Measurements from ENCODE around the gene RBMS2.

The RBMS2 gene

DNA sequence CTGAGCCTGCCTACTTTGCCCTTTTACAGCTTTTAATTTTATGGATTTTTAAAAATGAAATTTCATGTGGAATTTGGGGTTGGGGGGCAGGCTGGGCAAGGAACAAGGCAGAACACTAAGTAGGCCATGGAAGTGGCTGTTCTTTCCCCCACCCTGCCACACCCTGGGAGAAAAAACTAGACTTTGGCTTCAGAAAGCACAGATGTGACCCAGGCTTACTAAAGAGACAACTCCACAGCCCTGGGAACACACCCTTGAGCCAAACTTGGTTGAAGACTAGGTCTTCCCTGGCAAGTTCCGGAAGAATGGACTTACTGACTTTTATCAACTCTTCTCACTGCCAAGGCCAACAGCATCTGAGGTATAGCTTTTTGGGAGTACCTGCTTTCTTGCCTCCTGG lies 68.2 kb downstream of the RBMS2 start:
- no peak for DNase-seq

DNA sequence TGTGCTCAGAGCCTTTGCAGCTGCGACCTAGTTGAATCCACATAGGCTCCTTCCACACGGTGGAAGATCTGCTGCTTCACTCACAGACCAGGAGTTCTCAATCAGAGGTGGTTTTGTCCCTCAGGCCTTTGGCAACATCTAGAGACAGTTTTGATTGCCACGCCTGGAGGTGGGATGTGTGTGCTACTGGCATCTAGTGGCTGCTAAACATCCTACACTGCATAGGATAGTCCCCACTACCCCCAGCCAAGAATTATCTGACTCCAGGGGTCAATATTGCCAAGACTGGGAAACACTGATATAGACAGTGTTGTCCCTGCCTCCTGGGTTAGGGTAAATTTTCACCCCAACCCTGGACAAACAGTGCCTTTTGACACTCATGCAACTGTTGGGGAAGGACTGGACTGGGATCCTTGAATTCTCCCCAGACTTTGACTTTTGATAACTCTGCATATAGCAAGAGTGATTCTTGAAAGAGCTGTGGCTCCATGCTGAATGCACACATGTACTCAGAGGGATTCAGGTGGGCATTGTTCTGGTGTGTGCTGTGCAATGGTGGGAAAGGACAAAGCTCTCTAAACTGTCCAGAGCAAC lies 68.7 kb downstream of the RBMS2 start:
- peak; percentile 22 to 24 for DNase-seq

DNA sequence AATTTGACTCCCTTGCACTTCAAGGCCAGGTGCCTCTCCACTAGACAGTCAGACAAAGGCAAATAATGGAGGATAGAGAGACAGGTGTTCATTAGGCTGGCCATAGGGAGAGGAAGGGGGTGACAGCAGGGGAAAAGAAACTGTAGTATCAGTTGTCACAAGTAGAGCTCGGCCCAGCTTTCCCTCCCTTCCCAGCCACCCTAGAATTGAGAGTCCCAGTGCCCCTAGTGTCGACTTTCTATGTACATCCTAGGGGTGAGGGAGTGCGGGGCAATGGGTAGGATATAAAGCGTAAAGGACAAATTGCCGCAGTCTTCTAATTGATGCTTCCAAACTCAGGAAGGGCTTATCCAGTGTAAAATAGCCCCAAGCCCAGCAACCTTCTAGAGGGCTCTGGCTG lies 69.5 kb downstream of the RBMS2 start:
- no peak for DNase-seq

DNA sequence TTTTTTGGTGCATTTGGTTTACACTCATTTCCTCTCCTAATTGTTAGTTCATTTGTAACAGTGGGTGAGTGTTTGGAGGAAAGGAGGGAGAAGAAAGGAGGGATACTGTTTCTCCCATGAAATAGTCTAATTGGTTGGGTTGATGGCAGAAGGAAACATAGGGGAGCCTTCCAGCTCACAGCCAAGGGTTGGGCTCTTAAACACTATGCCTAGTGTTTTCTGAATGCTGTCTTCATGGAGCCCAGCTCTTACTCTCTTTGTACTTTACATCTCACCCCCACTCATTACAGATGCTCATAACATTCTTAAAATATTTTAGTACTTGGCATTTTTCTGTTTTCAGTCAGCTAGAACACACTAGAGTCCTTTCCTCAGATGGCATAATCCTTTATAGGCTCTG lies 70.3 kb downstream of the RBMS2 start:
- DNase-seq: no peak

DNA sequence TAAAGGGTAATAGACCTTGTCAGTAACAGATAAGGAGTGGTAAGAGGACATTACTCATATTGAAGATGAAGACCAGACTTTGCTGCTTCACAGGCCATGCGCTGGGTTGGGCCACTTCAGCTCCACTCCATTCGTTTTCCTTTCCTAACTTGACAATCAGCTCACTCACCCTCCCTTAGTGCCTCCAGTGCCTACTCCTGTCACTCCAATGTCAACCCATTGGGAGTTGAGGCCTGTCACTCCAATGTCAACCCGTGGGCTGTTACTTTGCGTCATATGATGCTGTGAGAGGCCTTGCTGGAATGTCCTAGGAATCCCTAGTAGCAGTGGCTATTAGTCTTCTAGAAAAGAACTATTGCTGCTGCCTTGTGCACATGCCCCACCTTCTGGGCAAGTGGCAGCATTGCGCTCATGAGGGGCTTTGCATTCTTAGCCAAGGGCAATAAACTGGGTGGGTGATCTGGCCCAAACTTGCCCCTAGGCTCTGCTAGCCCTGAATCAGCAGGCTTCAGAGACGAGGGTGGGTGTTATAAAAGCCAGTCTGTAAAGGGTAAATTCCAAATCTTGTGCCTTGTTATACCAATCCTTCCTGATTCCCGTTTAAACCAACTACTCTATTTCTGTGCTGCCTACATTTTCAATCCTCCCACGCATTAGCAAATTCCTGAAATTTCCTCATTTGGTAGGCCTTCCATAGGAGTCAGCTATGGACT lies 72.4 kb downstream of the RBMS2 start:
- DNase-seq: peak; percentile 41 to 46

DNA sequence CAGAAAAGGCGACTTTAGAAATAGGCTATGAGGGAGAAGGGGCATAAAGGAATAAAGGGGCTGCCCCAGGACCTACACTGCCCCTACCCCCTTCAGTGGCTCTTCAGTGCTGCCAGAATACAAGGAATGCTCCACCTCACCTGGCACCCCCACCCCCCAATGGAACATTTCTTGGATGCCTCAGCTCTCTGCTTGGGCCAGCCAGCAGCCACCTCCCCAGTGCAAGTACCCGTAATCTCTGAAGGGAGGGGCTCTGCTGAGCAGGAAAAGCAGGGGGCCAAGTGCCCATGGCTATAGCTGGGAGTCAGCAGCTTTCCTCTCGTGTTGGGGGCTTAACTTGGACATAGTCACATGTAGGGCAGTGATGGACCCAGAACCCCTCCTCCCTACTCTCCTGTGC lies 75.2 kb downstream of the RBMS2 start:
- DNase-seq: no peak

DNA sequence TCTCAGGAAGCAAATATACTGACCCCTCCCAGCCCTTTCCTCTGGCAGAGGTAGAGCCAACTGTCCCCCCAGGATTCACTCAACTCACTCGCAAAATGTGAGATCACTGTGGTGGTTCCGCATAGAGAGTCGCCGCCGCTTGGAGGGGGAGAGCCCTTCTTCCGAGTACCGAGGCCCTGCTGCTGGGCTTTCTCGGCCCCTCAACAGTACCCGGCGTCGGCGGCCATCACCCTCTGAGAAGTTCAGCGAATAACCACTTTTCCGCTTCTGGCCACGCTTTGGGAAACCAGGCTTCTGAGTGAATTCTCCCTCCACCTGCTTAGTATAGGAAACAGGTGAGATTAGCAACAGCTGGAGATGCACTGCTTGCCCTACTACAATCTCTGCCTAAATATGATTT lies 77.4 kb downstream of the RBMS2 start:
- no peak for DNase-seq

DNA sequence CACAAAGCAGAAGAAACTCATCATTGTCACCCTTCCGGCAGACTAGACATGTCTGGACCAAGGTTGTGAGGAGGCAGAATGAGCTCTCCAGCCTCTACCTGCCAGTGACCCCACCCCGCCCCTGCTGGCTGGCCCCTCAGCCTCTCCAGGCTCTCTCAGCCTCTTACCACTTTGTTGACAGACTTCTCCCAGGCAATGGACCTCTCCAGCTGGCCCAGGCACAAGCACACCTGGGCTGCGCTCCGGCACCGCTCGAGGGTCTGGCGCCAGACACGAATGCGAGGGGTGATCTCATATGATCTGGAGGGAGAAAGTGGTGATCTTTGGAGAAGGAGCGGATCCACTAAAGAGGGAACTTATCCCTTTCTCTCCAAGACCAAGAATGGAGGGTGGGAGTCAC lies 78.2 kb downstream of the RBMS2 start:
- no peak for DNase-seq

DNA sequence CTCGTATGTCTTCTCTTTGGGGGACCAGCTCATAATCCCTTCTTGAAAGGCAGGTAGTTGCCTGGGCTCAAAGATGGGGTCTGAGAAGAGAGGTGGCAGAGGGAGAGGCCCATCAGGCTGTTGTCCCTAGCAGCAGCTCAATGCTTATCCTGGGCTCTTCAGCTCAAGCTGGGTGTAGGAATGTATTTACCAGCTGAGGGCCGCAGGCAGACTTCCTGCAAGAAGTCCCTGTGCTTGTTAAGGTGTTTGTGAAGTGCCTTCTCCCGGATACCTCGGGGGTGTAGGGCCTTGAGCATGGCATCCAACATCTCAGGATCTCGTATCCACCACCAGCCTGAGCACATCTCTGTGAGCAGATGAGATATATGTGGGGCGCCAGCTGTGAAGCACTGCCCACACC lies 79.1 kb downstream of the RBMS2 start:
- DNase-seq: no peak

DNA sequence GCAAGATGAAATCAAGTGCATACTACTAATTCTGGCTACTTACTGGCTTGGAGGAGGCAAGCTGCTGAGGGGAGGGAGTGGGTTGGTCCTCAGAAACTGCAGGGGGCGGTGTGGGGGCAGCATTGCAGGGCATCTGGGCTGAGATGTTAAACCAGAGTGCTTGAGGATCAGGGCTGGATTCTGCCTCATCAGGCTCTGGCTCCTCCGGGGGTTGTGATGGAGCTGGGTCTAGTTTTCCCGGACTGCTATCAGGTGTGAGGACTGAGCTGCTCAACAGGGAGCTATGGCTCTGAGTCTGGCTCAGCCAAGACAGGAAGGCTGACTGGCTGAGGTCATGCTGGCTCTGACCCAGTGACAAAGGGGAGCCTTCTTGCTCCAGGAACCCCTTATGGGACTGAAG lies 79.9 kb downstream of the RBMS2 start:
- peak in 1 of 2 experiments; percentile 8 for DNase-seq

DNA sequence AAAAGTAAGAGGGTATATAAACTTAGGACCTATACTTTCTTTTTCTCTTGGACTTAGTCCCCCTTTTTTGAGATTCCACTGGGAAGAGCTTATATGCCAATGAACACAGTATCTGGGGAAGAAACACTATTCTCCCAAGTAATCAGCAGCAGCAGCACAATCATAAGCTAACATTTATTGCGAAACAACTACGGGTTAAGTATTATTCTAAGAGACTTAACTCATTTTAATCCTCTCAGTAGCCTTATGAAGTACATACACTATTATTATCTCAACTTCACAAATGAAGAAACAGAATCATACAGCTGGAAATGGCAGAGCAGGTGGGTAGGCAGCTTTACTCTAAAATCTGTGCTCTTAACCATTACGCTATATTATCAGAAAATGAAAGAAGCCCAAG lies 80.6 kb downstream of the RBMS2 start:
- DNase-seq: no peak

DNA sequence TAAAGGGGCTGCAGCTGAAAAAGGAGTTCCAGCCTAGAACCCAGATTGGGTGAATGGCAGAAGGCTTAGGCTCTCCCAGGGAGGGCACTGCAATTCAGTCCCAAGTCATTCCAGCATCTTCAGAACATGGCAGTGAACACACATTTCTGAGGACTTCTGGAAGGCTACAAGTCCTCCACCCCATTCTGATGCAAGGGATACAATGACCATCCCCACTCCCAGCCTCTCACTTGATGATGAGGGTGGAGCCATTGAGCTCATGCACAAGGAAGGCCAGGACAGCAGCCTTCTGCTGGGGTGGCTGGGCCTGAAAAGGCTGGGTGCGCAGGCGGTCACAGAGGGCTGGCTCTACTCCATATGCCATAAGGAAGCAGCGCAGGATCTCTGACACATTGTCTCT lies 82.7 kb downstream of the RBMS2 start:
- no peak for DNase-seq

DNA sequence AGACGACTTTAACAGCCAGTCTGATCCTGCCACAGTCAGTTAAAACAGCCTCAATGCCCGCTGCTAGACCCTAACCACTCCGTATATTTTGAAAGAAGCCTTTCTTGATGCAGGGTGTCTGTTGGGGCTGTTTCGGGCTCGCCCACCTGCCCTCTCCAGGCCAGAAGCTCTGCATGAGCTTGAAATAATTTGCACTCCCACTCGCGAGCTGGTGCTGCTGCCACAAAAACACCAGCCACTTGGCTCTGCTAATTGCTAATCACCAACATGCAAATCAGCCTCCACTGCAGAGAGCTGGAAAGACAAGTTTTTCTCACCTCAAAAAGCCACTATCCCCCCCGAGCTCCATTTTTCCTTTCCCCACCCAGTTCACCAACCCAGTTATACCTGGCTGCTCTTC lies 93.0 kb downstream of the RBMS2 start:
- DNase-seq: no peak

DNA sequence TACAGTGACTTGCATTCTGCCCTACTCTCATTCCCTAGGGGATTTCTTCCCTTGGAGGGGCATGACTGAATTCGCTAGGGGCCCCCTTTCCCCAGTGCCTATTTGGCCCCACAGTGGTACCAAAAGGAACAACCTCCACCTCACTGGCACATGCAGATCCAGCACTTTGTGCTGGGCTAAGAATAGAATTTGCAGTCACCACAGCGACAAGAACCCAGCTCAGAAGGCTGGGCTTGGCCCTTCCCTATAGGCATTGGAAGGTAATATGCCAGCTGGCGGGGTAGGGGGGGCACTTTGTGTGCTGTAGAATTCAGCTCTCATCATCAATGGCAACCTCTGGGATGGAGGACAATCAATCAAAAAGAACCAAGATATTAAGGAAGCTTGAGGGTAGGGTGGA lies 94.6 kb downstream of the RBMS2 start:
- DNase-seq: no peak

DNA sequence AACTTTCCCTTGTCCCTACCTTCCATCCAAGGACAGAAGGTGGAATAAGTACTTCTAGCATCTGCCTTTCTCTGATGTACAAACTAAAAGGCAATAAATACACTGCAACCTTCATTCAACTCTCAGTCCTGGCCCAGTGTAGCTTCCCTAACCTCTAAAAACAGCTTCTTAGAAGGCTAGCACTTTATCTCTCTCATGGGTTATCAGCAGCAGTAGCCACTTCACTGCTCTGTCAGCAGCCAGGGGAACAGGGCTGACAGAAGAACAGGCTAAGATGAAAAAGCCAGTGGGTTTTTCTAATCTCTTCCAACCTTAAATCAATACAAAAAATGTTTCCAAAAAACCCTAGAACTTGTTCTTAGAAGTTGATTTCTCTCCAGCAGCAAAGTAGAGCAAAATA lies 95.3 kb downstream of the RBMS2 start:
- DNase-seq: no peak

DNA sequence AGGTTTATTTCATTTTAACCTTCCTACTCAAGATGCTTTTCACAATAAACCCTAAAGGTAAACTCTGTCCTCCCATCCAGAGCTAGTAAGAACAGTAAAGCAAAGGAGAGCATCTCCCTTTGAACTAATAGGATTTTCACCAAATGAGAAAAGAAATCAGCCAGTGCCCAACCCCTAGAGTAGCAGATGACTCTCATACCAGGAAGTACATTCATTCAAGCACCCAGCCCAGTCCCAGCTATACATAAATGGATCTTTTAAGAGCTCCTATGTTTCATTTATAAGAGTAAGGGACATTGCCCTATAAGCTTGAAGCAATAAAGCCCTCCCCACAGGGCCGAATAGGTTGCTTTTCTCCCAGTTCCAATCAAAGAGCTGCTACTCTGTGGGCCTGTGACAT lies 100.9 kb downstream of the RBMS2 start:
- DNase-seq: no peak

DNA sequence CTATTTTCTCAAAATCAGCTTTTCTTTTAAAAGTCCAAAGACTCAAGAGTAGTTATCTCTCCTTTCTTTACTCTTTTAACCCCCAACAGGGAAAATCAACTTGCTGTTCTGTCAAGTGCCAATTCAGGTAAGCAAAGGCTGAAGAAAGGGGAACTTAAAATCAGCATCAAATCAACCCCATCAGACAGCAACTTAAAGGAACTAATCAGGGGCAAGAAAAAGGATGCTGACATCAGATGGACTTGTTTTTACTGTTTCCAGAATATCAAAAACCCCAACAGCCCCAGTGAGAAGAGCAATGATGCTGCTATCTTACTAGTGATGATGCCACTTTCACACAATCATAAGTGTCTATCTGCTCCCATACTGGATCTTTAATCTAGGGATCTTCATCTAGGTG lies 105.1 kb downstream of the RBMS2 start:
- DNase-seq: no peak

DNA sequence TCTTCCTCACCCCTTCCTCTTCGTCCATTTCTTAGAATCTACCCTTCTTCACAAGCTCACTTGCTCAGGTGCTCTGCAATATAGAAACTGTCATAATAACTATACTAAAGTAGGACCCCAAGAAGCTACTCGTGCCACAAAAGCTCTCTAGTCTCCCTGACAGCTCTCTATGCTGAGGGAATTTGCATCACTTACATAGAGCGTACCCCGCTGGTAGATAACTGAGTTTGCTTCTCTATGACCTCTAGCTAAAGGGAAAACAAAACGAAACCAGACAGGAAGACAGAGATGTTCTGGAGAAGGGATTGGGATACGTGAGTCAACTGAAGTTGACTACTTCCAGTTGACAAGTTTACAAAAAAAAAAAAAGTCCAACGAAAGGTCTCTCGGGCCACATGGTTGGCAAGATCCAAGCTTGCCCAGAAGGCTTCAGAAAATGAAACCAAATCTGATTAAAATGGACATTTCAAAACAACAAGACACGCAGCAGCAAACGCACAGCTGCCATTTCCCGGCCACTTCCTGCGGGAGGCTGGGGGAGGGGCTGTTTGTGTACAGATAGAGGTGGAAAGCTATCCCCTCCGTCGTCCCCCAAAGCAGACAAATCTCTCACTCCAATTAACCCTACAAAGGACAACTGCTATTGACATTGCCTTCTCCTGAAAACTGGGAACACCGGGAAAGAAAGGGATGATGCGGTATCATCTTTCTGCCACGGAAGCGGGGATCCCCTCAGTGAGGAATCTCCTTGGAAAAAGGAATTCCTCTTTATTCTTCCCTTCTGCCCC lies 107.2 kb downstream of the RBMS2 start:
- DNase-seq: peak; percentile 47

DNA sequence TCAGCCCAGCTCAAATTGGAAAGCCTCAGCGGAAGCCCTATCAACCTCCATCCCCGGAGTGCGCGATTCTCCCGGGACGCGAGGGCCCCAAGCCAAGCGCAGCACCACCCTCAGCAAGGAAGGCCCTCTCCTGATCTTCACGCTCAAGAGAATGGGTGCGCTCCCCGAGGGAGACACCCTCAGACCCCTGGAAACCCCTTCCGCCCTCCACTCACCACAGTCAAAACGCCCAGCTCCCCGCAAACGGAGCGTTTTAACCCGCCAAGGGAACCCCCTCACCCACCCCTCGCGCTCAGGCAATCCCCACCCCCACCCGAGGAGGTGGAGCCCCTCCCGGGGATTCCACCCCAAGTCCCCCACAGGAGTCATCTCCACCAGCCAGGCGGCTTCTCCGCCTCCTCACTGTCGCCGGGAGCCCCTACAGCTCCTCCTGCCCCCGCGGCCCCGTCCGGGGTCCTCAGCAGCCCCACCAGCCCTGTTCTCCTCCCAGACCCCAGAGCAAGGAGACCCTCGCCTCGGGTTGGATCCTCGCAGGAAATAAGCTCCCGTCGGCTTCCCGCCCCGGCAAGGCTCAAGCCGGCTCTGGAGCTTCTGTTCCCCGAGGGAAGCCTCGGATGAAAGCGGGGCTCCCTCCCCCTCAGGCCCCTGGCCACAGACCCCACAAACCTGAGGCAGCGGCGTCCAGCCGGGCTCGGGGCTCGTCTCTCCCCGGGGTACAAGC lies 108.0 kb downstream of the RBMS2 start:
- peak in 1 of 2 experiments; percentile 5 for DNase-seq

DNA sequence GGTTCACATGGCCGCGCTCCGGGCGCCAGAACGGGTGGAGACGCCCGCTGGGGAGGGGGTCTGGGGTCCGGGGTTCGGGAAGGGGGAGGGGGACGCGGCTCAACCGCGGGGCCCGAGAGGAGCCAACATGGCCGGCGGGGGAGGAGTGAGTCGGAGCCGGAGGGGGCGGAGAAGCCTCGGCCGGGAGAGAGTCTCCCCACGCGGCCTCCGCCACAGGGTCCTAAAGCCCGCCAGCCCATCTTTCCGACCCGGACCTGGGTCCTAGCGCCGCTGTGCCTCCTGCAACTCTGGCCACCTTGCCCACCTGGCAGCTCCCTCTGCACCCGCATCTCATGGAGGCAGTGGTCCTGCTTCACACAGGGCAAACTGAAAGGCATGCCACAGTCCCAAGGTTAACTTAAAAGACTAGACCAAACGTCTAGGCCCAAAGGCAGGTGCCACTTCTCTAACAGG lies 108.6 kb downstream of the RBMS2 start, which contains the start of gene BAZ2A:
Gene BAZ2A, minus strand, starts transcription at position 147 of the 453 bp plus-strand sequence. CDS start 12,796 bp downstream, outside the sequence.
- DNase-seq: peak; percentile 69 to 77

DNA sequence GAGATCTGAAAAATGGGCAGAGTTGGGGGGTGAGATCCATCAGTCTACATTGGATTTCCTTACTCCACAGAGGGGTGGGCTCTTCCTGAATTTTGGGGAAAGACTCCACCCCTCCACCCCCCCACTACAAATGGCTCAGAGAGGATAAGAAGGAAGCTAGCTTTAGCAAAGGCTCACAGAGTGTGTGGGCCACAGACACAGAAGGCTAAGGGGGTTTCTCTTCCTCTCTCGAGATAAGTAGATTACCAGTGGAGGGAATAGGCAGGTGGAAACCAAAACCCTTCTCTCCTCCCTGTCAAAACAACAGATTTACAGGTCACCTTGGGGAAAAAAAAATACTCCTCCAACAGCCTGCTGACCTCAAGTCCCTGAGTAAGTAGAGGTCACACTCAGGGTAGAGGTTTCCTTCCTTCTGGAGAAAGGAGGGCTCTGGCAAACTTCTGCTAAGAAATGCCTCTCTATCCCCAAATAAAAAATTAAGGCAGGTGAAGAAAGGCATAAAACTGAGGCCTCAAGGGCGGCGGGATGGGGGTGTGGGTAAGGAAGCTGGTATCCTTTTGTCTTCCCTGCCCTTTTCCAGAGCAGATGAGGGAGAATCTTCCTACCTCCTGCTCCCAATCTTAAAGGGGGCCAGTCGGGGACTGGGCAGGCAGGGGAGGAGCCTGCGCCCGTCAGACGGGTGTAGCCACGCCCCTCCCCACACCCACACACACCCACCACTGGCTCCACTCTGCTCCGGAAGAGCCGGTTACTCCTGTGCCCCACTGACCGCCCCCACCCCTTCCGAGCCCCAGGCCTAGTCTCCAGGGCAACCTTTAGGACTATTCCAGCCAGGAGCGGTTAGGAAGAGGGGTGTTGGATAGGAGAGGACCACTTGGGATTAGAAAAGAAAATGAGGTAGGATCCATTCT lies 110.4 kb downstream of the RBMS2 start:
- peak in 1 of 2 experiments; percentile 5 for DNase-seq

All from AML-193 (cell line).